CD14-positive monocyte (primary cell): ENCODE measurements around the gene WDR45. TPM values are rescaled to one million over a fixed set of nuclear protein-coding genes. Genes with fewer than 3 reads are reported as not detected.
A peak's percentile ranks its signal among the peaks of the same experiment; 100 is the strongest.

Experiments
- DNase-seq, 3 donors: peaks; one replicate each; pipeline ENCODE4 v3.0.0-alpha.2; 2011 to 2022
- H2AFZ ChIP-seq: 2 replicates; pipeline ENCODE4 v1.6.0; 2012; ENCODE audit warnings: mild to moderate bottlenecking, low read depth, low read length, inconsistent platforms; ENCODE audit not compliant: insufficient read depth, poor library complexity, severe bottlenecking
- H3K27ac ChIP-seq, 2 donors: 1 replicate in 1 of 2; 2 replicates in 1 of 2; pipeline ENCODE4 v1.5.1; 2012 to 2013; ENCODE audit warnings: low read length in 2 of 2, control low read depth in 1 of 2, inconsistent platforms in 1 of 2, low read depth in 1 of 2, mild to moderate bottlenecking in 1 of 2
- H3K27me3 ChIP-seq, 2 donors: one replicate each; pipeline versions ENCODE4 v1.6.0 to v1.6.1; 2011 to 2013; ENCODE audit warnings: low read length in 2 of 2; ENCODE audit not compliant: control insufficient read depth in 2 of 2, insufficient read depth in 2 of 2
- H3K36me3 ChIP-seq, 2 donors: replicated peaks in 1 of 2; 1 replicate in 1 of 2; 2 replicates in 1 of 2; pipeline versions ENCODE4 v1.5.1 to v1.6.1; 2012 to 2013; ENCODE audit warnings: low read length in 2 of 2, control low read depth in 1 of 2, inconsistent platforms in 1 of 2, mild to moderate bottlenecking in 1 of 2; ENCODE audit not compliant: insufficient read depth in 2 of 2, control insufficient read depth in 1 of 2
- H3K4me1 ChIP-seq, 2 donors: 1 replicate in 1 of 2; 2 replicates in 1 of 2; pipeline versions ENCODE4 v1.5.1 to v1.6.1; 2012 to 2013; ENCODE audit warnings: low read length in 2 of 2, control low read depth in 1 of 2, inconsistent platforms in 1 of 2, mild to moderate bottlenecking in 1 of 2, moderate library complexity in 1 of 2; ENCODE audit not compliant: insufficient read depth in 2 of 2, control insufficient read depth in 1 of 2
- H3K4me2 ChIP-seq: replicated peaks from 2 replicates; pipeline ENCODE3; 2012; ENCODE audit warnings: low read length, moderate library complexity, mild to moderate bottlenecking; ENCODE audit not compliant: poor library complexity, severe bottlenecking; ENCODE audit errors: extremely low read depth
- H3K4me3 ChIP-seq, 3 experiments: fragments of 200-600 bp in 1 of 3; sonication (generic) in 1 of 3; replicated peaks in 1 of 3; 1 replicate in 2 of 3; 2 replicates in 1 of 3; pipeline ENCODE4 v1.5.1; 2011 to 2013; ENCODE audit warnings: low read length in 3 of 3, mild to moderate bottlenecking in 3 of 3, control low read depth in 2 of 3, low read depth in 2 of 3, inconsistent platforms in 1 of 3, moderate library complexity in 1 of 3
- H3K79me2 ChIP-seq: 2 replicates; pipeline ENCODE4 v1.6.0; 2012; ENCODE audit warnings: mild to moderate bottlenecking, control low read depth, inconsistent platforms, low read length, moderate library complexity; ENCODE audit not compliant: insufficient read depth
- H3K9ac ChIP-seq: 2 replicates; pipeline ENCODE4 v1.6.0; 2017; ENCODE audit warnings: low read length, mild to moderate bottlenecking; ENCODE audit not compliant: insufficient read depth, poor library complexity, severe bottlenecking
- H3K9me3 ChIP-seq, 2 donors: replicated peaks in 1 of 2; 1 replicate in 1 of 2; 2 replicates in 1 of 2; pipeline versions ENCODE4 v1.5.1 to v1.6.1; 2012 to 2013; ENCODE audit warnings: low read length in 2 of 2, control low read depth in 1 of 2; ENCODE audit not compliant: control insufficient read depth in 1 of 2, insufficient read depth in 1 of 2
- H4K20me1 ChIP-seq: 2 replicates; pipeline ENCODE4 v1.6.0; 2012; ENCODE audit warnings: mild to moderate bottlenecking, low read length, control low read depth, moderate library complexity; ENCODE audit not compliant: insufficient read depth
- H3K27ac Mint-ChIP-seq, 7 donors: one replicate each; pipeline ENCODE4 v1.8.0; 2020; ENCODE audit warnings: mild to moderate bottlenecking in 7 of 7, mixed read lengths in 7 of 7, moderate library complexity in 6 of 7, inconsistent platforms in 2 of 7
- H3K27me3 Mint-ChIP-seq, 3 donors: one replicate each; pipeline ENCODE4 v1.8.0; 2021 to 2022; ENCODE audit warnings: low read depth in 3 of 3, mild to moderate bottlenecking in 3 of 3, mixed read lengths in 3 of 3, moderate library complexity in 3 of 3, inconsistent platforms in 1 of 3
- H3K36me3 Mint-ChIP-seq, 2 donors: one replicate each; pipeline ENCODE4 v1.8.0; 2020; ENCODE audit warnings: mixed read lengths in 2 of 2, inconsistent platforms in 1 of 2, mild to moderate bottlenecking in 1 of 2
- H3K4me1 Mint-ChIP-seq: one replicate; pipeline ENCODE4 v1.8.0; 2020; ENCODE audit warnings: mild to moderate bottlenecking, mixed read lengths
- H3K4me3 Mint-ChIP-seq, 2 donors: one replicate each; pipeline ENCODE4 v1.8.0; 2020; ENCODE audit warnings: mild to moderate bottlenecking in 2 of 2, mixed read lengths in 2 of 2, moderate library complexity in 1 of 2
- H3K9me3 Mint-ChIP-seq, 7 donors: one replicate each; pipeline ENCODE4 v1.8.0; 2020 to 2022; ENCODE audit warnings: mixed read lengths in 7 of 7, mild to moderate bottlenecking in 6 of 7, moderate library complexity in 6 of 7, inconsistent platforms in 2 of 7
- WGBS: methylation state at CpG from one replicate; pipeline ENCODE4 v1.1.5; 2013; ENCODE audit warnings: missing lambda C conversion rate; ENCODE audit not compliant: insufficient coverage; 5-methylcytosine and 5-hydroxymethylcytosine counted together
- intact Hi-C, 2 donors: fragments of 100-400 bp; cut with micrococcal nuclease; formaldehyde crosslinking; loops; one replicate each; pipeline versions ENCODE4 v1.15.0 to v1.15.1; 2023
- polyA plus RNA-seq, 3 donors: library from polyadenylated mRNA; depleted of rRNA in 1 of 3; unstranded in 2 of 3; stranded (reverse) in 1 of 3; fragments of 300-500 nt in 2 of 3; fragments of >200 nt in 1 of 3; fragmentation: Illumina TruSeq in 2 of 3; gene quantifications; 1 replicate in 2 of 3; 2 replicates in 1 of 3; pipeline ENCODE4 v1.2.3, GENCODE V29; 2012 to 2021
- TF ChIP-seq, protein P1 (sequence below): fragments of 200-600 bp; IDR thresholded peaks from one replicate; pipeline ENCODE4 v1.8.0; 2022; ENCODE audit warnings: antibody characterized with exemption, mild to moderate bottlenecking

Gene WDR45
- polyA plus RNA-seq, 3 donors: 83.1 to 207 (median 83.8) TPM

DNA sequence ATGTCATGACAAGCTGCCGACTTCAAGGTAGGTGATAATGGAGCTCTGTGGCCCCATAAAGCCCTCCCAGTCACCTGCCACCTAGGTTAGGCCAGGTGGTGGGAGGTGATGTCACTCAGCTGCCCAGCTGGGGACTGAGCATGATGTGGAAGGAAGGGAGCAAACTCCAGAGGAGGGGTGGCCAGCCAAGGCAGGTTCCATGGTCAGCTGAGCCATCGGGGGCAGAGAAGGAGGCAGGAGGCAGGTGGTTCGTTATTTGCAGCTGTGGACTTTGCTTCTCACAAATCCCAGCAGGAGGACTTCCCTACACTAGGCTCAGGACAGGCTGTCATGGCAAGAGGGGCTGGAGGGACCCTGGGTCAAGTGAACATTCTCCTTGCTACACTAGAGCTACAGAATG lies 18.8 kb downstream of the WDR45 start:
- Histone ChIP-seq H3K9ac (no peak overlapping the region), H3K4me1 (peaks cover 0 to 5% of the 10 kb centered on the region in 2 donors), H3K9me3 (no peaks in the 10 kb centered on the region), H3K36me3 (no peaks in the 10 kb centered on the region), H3K79me2 (no peaks in the 10 kb centered on the region), H4K20me1 (no peaks in the 10 kb centered on the region), H3K4me3 (no peak overlapping the region), H3K4me2 (no peak overlapping the region), H2AFZ (no peak overlapping the region), H3K27me3 (no peaks in the 10 kb centered on the region), H3K27ac (no peak overlapping the region)
- Mint-ChIP-seq H3K27me3 (peaks cover 0 to 2% (median 0%) of the 10 kb centered on the region in 3 donors), H3K4me1 (no peaks in the 10 kb centered on the region), H3K27ac (peak overlapping the region in 1 of 7 donors; percentile 84), H3K4me3 (no peak overlapping the region), H3K9me3 (peaks cover 0 to 3% (median 0%) of the 10 kb centered on the region in 7 donors), H3K36me3 (no peaks in the 10 kb centered on the region)
- intact Hi-C loops: no loop called here
- no peak for DNase-seq
- TF ChIP-seq, protein P1, sequence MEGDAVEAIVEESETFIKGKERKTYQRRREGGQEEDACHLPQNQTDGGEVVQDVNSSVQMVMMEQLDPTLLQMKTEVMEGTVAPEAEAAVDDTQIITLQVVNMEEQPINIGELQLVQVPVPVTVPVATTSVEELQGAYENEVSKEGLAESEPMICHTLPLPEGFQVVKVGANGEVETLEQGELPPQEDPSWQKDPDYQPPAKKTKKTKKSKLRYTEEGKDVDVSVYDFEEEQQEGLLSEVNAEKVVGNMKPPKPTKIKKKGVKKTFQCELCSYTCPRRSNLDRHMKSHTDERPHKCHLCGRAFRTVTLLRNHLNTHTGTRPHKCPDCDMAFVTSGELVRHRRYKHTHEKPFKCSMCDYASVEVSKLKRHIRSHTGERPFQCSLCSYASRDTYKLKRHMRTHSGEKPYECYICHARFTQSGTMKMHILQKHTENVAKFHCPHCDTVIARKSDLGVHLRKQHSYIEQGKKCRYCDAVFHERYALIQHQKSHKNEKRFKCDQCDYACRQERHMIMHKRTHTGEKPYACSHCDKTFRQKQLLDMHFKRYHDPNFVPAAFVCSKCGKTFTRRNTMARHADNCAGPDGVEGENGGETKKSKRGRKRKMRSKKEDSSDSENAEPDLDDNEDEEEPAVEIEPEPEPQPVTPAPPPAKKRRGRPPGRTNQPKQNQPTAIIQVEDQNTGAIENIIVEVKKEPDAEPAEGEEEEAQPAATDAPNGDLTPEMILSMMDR: no peak
- no CpG with 5 or more reads among the region's 3 CpGs for WGBS

- no peaks in the 10 kb centered on the region for H3K9me3 ChIP-seq
- H3K27ac ChIP-seq: no peak overlapping the region
- Mint-ChIP-seq H3K4me1 (peaks cover 4% of the 10 kb centered on the region), H3K27ac (no peak overlapping the region), H3K27me3 (peaks cover 0 to 2% (median 0%) of the 10 kb centered on the region in 3 donors), H3K9me3 (peaks cover 0 to 4% (median 0%) of the 10 kb centered on the region in 7 donors), H3K4me3 (no peak overlapping the region), H3K36me3 (no peaks in the 10 kb centered on the region)
- no peak overlapping the region for H2AFZ ChIP-seq
- H3K4me3 ChIP-seq: no peak overlapping the region
- no peaks in the 10 kb centered on the region for H3K79me2 ChIP-seq
- no peak for DNase-seq
- peaks cover 0 to 5% of the 10 kb centered on the region in 2 donors for H3K4me1 ChIP-seq
- no peaks in the 10 kb centered on the region for H3K27me3 ChIP-seq
- no peak overlapping the region for H3K4me2 ChIP-seq
- WGBS: no CpG with 5 or more reads among the region's 10 CpGs
- H4K20me1 ChIP-seq: no peaks in the 10 kb centered on the region
- no peak overlapping the region for H3K9ac ChIP-seq
- H3K36me3 ChIP-seq: no peaks in the 10 kb centered on the region
- TF ChIP-seq, protein P1: no peak
- intact Hi-C loops: no loop called here
These were observed 20.0 kb downstream of the WDR45 start for GRCh38 chrX:49059681-49060085.
